Upper lobe of left lung (tissue), 6 donors: Measurements from ENCODE around the gene PRF1. TPM values are rescaled to one million over a fixed set of nuclear protein-coding genes. Genes with fewer than 3 reads are reported as not detected.

ENCODE experiments used
- ATAC-seq, 2 donors: fragments of 200-7000 bp; cut with Tn5 transposase; one replicate each; pipeline ENCODE4 v1.9.1; 2022; ENCODE audit warnings: mild to moderate bottlenecking in 2 of 2, moderate library complexity in 2 of 2; ENCODE audit not compliant: low FRiP score in 2 of 2
- DNase-seq, 2 donors: peaks; one replicate each; pipeline ENCODE4 v3.0.0-alpha.2; 2019 to 2020
- H3K27ac ChIP-seq, 4 donors: fragments of 200-600 bp; sonication (generic); one replicate each; pipeline ENCODE4 v1.5.1; 2016 to 2019
- H3K27me3 ChIP-seq, 4 donors: fragments of 200-600 bp; sonication (generic); one replicate each; pipeline ENCODE4 v1.5.1; 2017 to 2019
- H3K36me3 ChIP-seq, 4 donors: fragments of 200-600 bp; sonication (generic); one replicate each; pipeline ENCODE4 v1.5.1; 2016 to 2019
- H3K4me1 ChIP-seq, 4 donors: fragments of 200-600 bp; sonication (generic); one replicate each; pipeline ENCODE4 v1.5.1; 2018 to 2019
- H3K4me3 ChIP-seq, 4 donors: fragments of 200-600 bp; sonication (generic); one replicate each; pipeline ENCODE4 v1.5.1; 2017 to 2019; ENCODE audit warnings: mild to moderate bottlenecking in 2 of 4, moderate library complexity in 1 of 4
- H3K9me3 ChIP-seq, 4 donors: fragments of 200-600 bp; sonication (generic); one replicate each; pipeline ENCODE4 v1.5.1; 2018 to 2019
- EP300 ChIP-seq, 4 donors: sonication (generic); formaldehyde crosslinking; IDR thresholded peaks; one replicate each; pipeline ENCODE4 v1.5.1; 2017; ENCODE audit warnings: antibody characterized with exemption in 4 of 4, control low read depth in 2 of 4
- POLR2A ChIP-seq, 4 donors: fragments of 450-650 bp; IDR thresholded peaks; one replicate each; pipeline ENCODE4 v1.5.1; 2016 to 2017; ENCODE audit warnings: antibody characterized with exemption in 4 of 4, mild to moderate bottlenecking in 2 of 4
- POLR2AphosphoS5 ChIP-seq, 2 donors: sonication (generic); formaldehyde crosslinking; IDR thresholded peaks; one replicate each; pipeline ENCODE4 v1.5.1; 2017; ENCODE audit warnings: antibody characterized with exemption in 2 of 2
- WGBS, 2 donors: methylation state at CpG; one replicate each; pipeline ENCODE4 v1.1.5; 2017 to 2018; 5-methylcytosine and 5-hydroxymethylcytosine counted together
- total RNA-seq, 6 donors: library from RNA; depleted of rRNA in 4 of 6; stranded (reverse); fragments of >200 nt in 4 of 6; gene quantifications; one replicate each; pipeline versions ENCODE4 v1.1.0 to v1.2.1, GENCODE V29; 2016 to 2021
- TF ChIP-seq, protein P1 (sequence below), 6 experiments: fragments of 450-650 bp in 4 of 6; fragments of 200-600 bp in 2 of 6; sonication (generic) in 2 of 6; IDR thresholded peaks; one replicate each; pipeline ENCODE4 v1.5.1; 2016 to 2019; ENCODE audit warnings: antibody characterized with exemption in 6 of 6
- donor health status: DM: no; HTN: no; CAD: no; lungs with moderate emphysema.
- donor health status: DM: no; HTN: yes; CAD: no; lungs with severe emphysema.

Gene PRF1
- total RNA-seq, 6 donors from 2014 or later: 6.3 to 26.9 (median 15.9) TPM

- ATAC-seq (peak in 1 of 2 donors; percentile 58), DNase-seq (peak; percentile 71 to 78)
- H3K4me3 ChIP-seq: peak overlapping the region in 1 of 4 donors; percentile 38
- no peaks in the 10 kb centered on the region for H3K36me3 ChIP-seq
- 47 to 73% methylated on average over 14 to 16 of the region's 16 CpGs for WGBS, 2 donors
- H3K9me3 ChIP-seq: no peaks in the 10 kb centered on the region
- H3K27me3 ChIP-seq: no peaks in the 10 kb centered on the region
- H3K27ac ChIP-seq: no peak overlapping the region
- TF ChIP-seq, protein P1, sequence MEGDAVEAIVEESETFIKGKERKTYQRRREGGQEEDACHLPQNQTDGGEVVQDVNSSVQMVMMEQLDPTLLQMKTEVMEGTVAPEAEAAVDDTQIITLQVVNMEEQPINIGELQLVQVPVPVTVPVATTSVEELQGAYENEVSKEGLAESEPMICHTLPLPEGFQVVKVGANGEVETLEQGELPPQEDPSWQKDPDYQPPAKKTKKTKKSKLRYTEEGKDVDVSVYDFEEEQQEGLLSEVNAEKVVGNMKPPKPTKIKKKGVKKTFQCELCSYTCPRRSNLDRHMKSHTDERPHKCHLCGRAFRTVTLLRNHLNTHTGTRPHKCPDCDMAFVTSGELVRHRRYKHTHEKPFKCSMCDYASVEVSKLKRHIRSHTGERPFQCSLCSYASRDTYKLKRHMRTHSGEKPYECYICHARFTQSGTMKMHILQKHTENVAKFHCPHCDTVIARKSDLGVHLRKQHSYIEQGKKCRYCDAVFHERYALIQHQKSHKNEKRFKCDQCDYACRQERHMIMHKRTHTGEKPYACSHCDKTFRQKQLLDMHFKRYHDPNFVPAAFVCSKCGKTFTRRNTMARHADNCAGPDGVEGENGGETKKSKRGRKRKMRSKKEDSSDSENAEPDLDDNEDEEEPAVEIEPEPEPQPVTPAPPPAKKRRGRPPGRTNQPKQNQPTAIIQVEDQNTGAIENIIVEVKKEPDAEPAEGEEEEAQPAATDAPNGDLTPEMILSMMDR (IDR thresholded peaks at IDR 0.05): no peak
- TF ChIP-seq EP300 (IDR thresholded peaks at IDR 0.05): no peak
- TF ChIP-seq POLR2A (IDR thresholded peaks at IDR 0.05): no peak
- no peak for TF ChIP-seq POLR2AphosphoS5 (IDR thresholded peaks at IDR 0.05)
- peaks cover 0 to 11% (median 7%) of the 10 kb centered on the region in 4 donors for H3K4me1 ChIP-seq
Observed at GRCh38 chr10:70598857-70599295, 3.7 kb downstream of the PRF1 start.

DNA sequence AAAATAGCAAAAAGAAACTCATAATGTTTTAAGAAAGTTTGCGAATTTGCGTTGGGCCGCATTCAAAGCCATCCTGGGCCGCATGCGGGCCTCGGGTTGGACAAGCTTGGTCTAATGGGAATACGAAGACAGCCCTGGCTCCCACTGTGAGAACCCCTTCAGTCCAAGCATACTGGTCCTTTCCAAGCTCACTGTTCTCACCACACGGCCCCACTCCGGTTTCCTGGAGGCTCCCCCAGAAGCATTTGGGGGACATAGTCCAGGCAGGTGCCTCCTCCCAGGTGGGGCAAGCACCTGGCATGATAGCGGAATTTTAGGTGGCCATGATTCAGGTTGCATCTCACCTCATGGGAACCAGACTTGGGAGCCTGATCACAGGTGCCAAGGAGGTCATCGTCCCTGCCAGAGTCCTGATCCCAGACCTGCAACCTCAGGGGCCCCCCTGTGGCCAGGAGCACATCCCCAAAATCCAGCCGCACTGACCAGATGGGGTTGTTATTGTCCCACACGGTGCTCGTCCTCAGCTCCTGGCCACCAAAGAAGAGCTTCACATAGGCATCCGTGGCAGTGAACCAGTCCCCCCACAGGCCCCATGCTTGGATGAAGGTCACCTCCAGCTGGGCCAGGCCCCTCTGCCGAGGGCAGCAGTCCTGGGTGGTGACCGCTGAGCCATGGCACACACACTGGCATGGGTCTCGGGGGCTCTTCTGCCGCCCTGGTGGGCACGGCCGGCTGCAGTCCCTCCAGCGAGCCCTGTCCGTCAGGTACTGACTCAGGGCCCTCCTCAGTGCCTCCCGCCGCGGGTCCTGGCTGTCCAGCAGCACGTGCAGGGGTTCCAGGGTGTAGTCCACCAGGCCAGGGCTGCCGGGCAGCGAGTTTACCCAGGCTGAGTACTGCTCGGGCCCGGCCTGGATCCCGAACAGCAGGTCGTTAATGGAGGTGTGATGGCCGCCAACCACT, 4.4 kb downstream of the PRF1 start:
- 93% methylated on average over 26 to 34 of the region's 34 CpGs for WGBS, 2 donors
- peak; percentile 20 to 78 for DNase-seq

DNA sequence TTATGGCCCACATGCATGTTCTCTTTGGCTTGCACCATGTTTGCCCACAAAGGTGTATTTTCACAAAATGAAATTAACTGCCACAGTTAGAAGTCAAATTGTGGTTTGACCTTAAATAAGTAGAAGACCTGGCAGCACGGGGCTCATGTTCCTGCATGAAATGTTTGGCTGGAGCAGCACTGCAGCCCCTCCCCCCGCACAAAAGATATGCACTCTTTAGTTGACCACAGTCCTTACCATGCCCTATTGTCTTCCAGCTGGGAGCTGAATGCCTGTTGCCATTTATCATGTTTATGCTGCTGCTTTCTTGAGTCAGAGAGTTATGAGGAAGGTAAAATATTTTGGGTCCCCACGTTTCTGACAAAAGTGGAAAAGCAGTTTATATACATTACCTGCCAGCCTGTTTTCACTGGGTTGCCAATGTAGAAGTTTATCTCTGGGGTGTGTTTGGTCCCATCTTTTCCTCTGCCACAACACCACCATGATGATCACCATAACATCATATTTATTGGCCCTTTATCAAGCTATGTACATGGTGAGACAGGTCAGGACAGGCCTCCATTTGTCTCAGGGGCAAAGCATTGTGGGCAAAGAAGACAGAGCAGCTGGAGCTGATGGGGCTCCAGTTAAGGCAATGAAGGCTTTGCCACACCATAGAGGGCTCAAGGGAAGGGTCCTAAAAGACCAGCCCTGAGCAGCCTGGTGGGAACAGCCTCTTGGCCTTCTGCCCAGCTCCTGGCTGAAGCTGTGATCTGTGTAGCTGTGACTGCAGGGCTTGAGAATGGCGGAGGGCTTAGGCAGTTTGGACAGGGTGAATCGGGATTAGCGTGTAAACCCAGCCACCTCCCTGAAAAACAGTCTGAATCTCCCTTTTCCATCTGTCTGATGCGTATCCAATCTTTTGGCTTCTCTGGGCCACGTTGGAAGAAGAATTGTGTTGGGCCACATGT, 5.4 kb downstream of the PRF1 start:
- H3K27me3 ChIP-seq: no peaks in the 10 kb centered on the region
- H3K9me3 ChIP-seq: no peaks in the 10 kb centered on the region
- no peak overlapping the region for H3K4me3 ChIP-seq
- 78 to 86% methylated on average over 8 of the region's 8 CpGs for WGBS, 2 donors
- no peak for ATAC-seq
- H3K4me1 ChIP-seq: peaks cover 0 to 11% (median 7%) of the 10 kb centered on the region in 4 donors
- H3K36me3 ChIP-seq: no peaks in the 10 kb centered on the region
- TF ChIP-seq, protein P1 (IDR thresholded peaks at IDR 0.05): no peak
- TF ChIP-seq POLR2AphosphoS5 (IDR thresholded peaks at IDR 0.05): no peak
- no peak for TF ChIP-seq EP300 (IDR thresholded peaks at IDR 0.05)
- no peak for TF ChIP-seq POLR2A (IDR thresholded peaks at IDR 0.05)
- H3K27ac ChIP-seq: no peak overlapping the region
- DNase-seq: peak in 1 of 2 donors; percentile 19

More for the DNA sequence above, 4.4 kb downstream of the PRF1 start:
- peaks cover 0 to 11% (median 7%) of the 10 kb centered on the region in 4 donors for H3K4me1 ChIP-seq
- ATAC-seq: no peak
- H3K27me3 ChIP-seq: no peaks in the 10 kb centered on the region
- no peak for TF ChIP-seq EP300 (IDR thresholded peaks at IDR 0.05)
- no peaks in the 10 kb centered on the region for H3K36me3 ChIP-seq
- H3K9me3 ChIP-seq: no peaks in the 10 kb centered on the region
- H3K4me3 ChIP-seq: no peak overlapping the region
- no peak overlapping the region for H3K27ac ChIP-seq

- no peak overlapping the region for H3K4me3 ChIP-seq
- peaks cover 0 to 11% (median 7%) of the 10 kb centered on the region in 4 donors for H3K4me1 ChIP-seq
- H3K27me3 ChIP-seq: no peaks in the 10 kb centered on the region
- DNase-seq (peak in 1 of 2 donors; percentile 59), ATAC-seq (no peak)
- TF ChIP-seq, protein P1 (IDR thresholded peaks at IDR 0.05): no peak
- TF ChIP-seq POLR2A (IDR thresholded peaks at IDR 0.05) (no peak), POLR2AphosphoS5 (IDR thresholded peaks at IDR 0.05) (no peak), EP300 (IDR thresholded peaks at IDR 0.05) (no peak)
- H3K27ac ChIP-seq: no peak overlapping the region
- no peaks in the 10 kb centered on the region for H3K9me3 ChIP-seq
- H3K36me3 ChIP-seq: no peaks in the 10 kb centered on the region
- 60 to 62% methylated on average over 6 to 14 of the region's 14 CpGs for WGBS, 2 donors
Observed at GRCh38 chr10:70596110-70596798, 6.3 kb downstream of the PRF1 start.
